ENCODE measurements around the gene DPH5. TPM values are rescaled to one million over a fixed set of nuclear protein-coding genes. Genes with fewer than 3 reads are reported as not detected.

The DPH5 gene
- total and polyA plus RNA-seq, 2 donors (not counting 3 experiments of a cell fraction or from before 2014, with no cell fraction given): 37.2 to 43.6 TPM

- Histone ChIP-seq H3K4me3 (replicated peaks in 1 of 3; ENCODE audit: insufficient read depth in 1 of 3, low read depth in 1 of 3, low read length in 3 of 3) (no peak overlapping the region), H3K27ac (ENCODE audit: insufficient read depth, low read depth, low read length) (no peak overlapping the region), H3K9me1 (replicated peaks; ENCODE audit: control insufficient read depth, extremely low read depth, insufficient read depth, low read length) (no peaks in the 10 kb centered on the region), H3K36me3 (ENCODE audit: control insufficient read depth in 2 of 2, extremely low read depth in 1 of 2, insufficient read depth in 2 of 2, low read length in 2 of 2) (peaks cover 0 to 3% of the 10 kb centered on the region in 2 experiments), H2AFZ (ENCODE audit: low read depth, low read length) (no peak overlapping the region), H3K4me1 (ENCODE audit: control insufficient read depth, extremely low read depth, insufficient read depth, low read length) (peaks cover 3% of the 10 kb centered on the region), H3K27me3 (ENCODE audit: control insufficient read depth in 2 of 2, insufficient read depth in 2 of 2, low read length in 2 of 2) (no peaks in the 10 kb centered on the region), H3K4me2 (ENCODE audit: insufficient read depth, low read length) (no peak overlapping the region), H4K20me1 (replicated peaks; ENCODE audit: control insufficient read depth, extremely low read depth, insufficient read depth, low read length) (no peaks in the 10 kb centered on the region), H3K9ac (replicated peaks; ENCODE audit: extremely low read depth, insufficient read depth, low read length) (no peak overlapping the region), H3K79me2 (ENCODE audit: control insufficient read depth, insufficient read depth, low read length) (no peaks in the 10 kb centered on the region), H3K9me3 (replicated peaks; ENCODE audit: control insufficient read depth, insufficient read depth, low read length) (no peaks in the 10 kb centered on the region)
- intact Hi-C loops (cut with micrococcal nuclease) (no loop called here), dilution Hi-C loops (cut with MboI; ENCODE audit: extremely low pct_ligation_motif_present, low sequenced_read_pairs) (no loop called here)
- TF ChIP-seq FOS (IDR thresholded peaks at IDR 0.05; ENCODE audit: borderline replicate concordance, insufficient read depth, low read length) (no peak), CTCF (IDR thresholded peaks at IDR 0.05; ENCODE audit: extremely low read depth in 1 of 2, insufficient read depth in 1 of 2, low read depth in 1 of 2, low read length in 2 of 2) (no peak), GATA2 (IDR thresholded peaks at IDR 0.05; ENCODE audit: insufficient read depth, insufficient read length, low read depth, low read length) (no peak), POLR2A (IDR thresholded peaks at IDR 0.05; ENCODE audit: low read depth, low read length) (no peak), POLR2AphosphoS5 (IDR thresholded peaks at IDR 0.05; ENCODE audit: insufficient read depth, low read depth, low read length) (no peak), MYC (IDR thresholded peaks at IDR 0.05; ENCODE audit: low read depth, low read length) (no peak), EZH2 (IDR thresholded peaks at IDR 0.05; ENCODE audit: borderline replicate concordance, low read depth, low read length, severe bottlenecking) (no peak), JUN (IDR thresholded peaks at IDR 0.05; ENCODE audit: borderline replicate concordance, insufficient read depth, insufficient read length, low read depth) (no peak)
- TF ChIP-seq, protein P1, sequence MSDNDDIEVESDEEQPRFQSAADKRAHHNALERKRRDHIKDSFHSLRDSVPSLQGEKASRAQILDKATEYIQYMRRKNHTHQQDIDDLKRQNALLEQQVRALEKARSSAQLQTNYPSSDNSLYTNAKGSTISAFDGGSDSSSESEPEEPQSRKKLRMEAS (IDR thresholded peaks at IDR 0.05; ENCODE audit: insufficient read depth, insufficient read length): no peak
- no peak for DNase-seq (ENCODE audit: low read depth, low spot score)
- ChIA-PET CTCF (interaction anchor here (1.2 to 1.5 kb wide), 2 partner anchors 20 to 346 kb away, joined by 3 to 4 read pairs; no protein-coding TSS in a partner anchor), POLR2A (no interaction called here)
- BruUV-seq (replicated peaks): no TSS peak
- no peak for FAIRE-seq
Measured at GRCh38 chr1:100941580-100942216, 83.9 kb downstream of the DPH5 start.

Data from endothelial cell of umbilical vein (primary cell).